Skeletal muscle satellite cell (primary cell): ENCODE results near the gene SLC4A5.
"Not testable (repeated sequence)": the region's sequence is repeated elsewhere in the genome, so short reads cannot be mapped to it uniquely, and the experiment has no call there.

Source experiments
- H3K27me3 ChIP-seq: 2 replicates; pipeline ENCODE4 v1.7.0; 2013; ENCODE audit warnings: low read length; ENCODE audit not compliant: control insufficient read depth, insufficient read depth
- H3K36me3 ChIP-seq: 2 replicates; pipeline ENCODE4 v1.7.0; 2013; ENCODE audit warnings: mild to moderate bottlenecking, control low read depth, low read length; ENCODE audit not compliant: insufficient read depth
- H3K4me1 ChIP-seq: 2 replicates; pipeline ENCODE4 v1.7.0; 2013; ENCODE audit warnings: low read length; ENCODE audit not compliant: control insufficient read depth, insufficient read depth
- H3K4me2 ChIP-seq: 2 replicates; pipeline ENCODE4 v1.7.0; 2013; ENCODE audit warnings: mild to moderate bottlenecking, low read length
- H3K4me3 ChIP-seq: 2 replicates; pipeline ENCODE4 v1.7.0; 2013; ENCODE audit warnings: low read length
- H3K9ac ChIP-seq: 2 replicates; pipeline ENCODE4 v1.7.0; 2013; ENCODE audit warnings: mild to moderate bottlenecking, low read depth, low read length, moderate library complexity
- H3K9me3 ChIP-seq: replicated peaks from 2 replicates; pipeline ENCODE4 v1.7.0; 2013; ENCODE audit warnings: mild to moderate bottlenecking, control low read depth, low read length

Gene SLC4A5

GRCh38 chr2:74191596-74192380 lies 151.4 kb downstream of the SLC4A5 start:
- H3K4me2 ChIP-seq, result no peak overlapping the region
- H3K27me3 ChIP-seq, result peaks cover 13% of the 10 kb centered on the region
- no peak overlapping the region for H3K4me3 ChIP-seq
- no peaks in the 10 kb centered on the region for H3K9me3 ChIP-seq
- no peaks in the 10 kb centered on the region for H3K36me3 ChIP-seq
- no peaks in the 10 kb centered on the region for H3K4me1 ChIP-seq
- H3K9ac ChIP-seq, result no peak overlapping the region

- Histone ChIP-seq H3K9me3 (no peaks in the 10 kb centered on the region), H3K4me1 (no peaks in the 10 kb centered on the region), H3K36me3 (no peaks in the 10 kb centered on the region), H3K9ac (no peak overlapping the region), H3K4me3 (no peak overlapping the region), H3K4me2 (no peak overlapping the region), H3K27me3 (peaks cover 17% of the 10 kb centered on the region)
Observed at GRCh38 chr2:74188696-74189095, 154.5 kb downstream of the SLC4A5 start.

GRCh38 chr2:74188018-74188601 lies 155.1 kb downstream of the SLC4A5 start:
- no peaks in the 10 kb centered on the region for H3K4me1 ChIP-seq
- no peak overlapping the region for H3K9ac ChIP-seq
- no peaks in the 10 kb centered on the region for H3K9me3 ChIP-seq
- H3K36me3 ChIP-seq, result no peaks in the 10 kb centered on the region
- no peak overlapping the region for H3K4me3 ChIP-seq
- peaks cover 17% of the 10 kb centered on the region for H3K27me3 ChIP-seq
- H3K4me2 ChIP-seq, result no peak overlapping the region

- not testable (repeated sequence) for H3K4me1 ChIP-seq, H3K4me3 ChIP-seq, H3K27me3 ChIP-seq, H3K9ac ChIP-seq, H3K9me3 ChIP-seq, H3K4me2 ChIP-seq, H3K36me3 ChIP-seq
Observed at GRCh38 chr2:74186706-74187105, 156.5 kb downstream of the SLC4A5 start.

DNA sequence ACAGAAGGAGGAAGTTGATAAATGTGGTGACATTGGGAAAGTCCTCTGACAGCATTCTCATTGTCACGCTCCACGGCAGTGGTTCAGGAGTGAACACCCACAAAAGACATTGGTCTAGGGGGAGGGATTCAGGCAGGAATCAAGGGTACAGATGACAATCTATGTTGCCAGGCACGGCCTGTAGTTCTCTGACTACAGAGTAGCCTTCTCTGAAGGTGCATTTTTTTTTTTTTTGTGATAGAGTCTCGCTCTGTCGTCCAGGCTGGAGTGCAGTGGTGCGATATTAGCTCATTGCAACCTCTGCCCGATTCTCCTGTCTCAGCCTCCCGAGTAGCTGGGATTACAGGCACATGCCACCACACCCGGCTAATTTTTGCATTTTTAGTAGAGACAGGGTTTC lies 157.2 kb downstream of the SLC4A5 start:
- H3K27me3 ChIP-seq, result peaks cover 7% of the 10 kb centered on the region

GRCh38 chr2:74183878-74184277 lies 159.3 kb downstream of the SLC4A5 start:
- no peak overlapping the region for H3K9ac ChIP-seq
- H3K4me2 ChIP-seq, result no peak overlapping the region
- no peaks in the 10 kb centered on the region for H3K9me3 ChIP-seq
- no peaks in the 10 kb centered on the region for H3K36me3 ChIP-seq
- H3K4me3 ChIP-seq, result no peak overlapping the region
- H3K4me1 ChIP-seq, result no peaks in the 10 kb centered on the region
- peaks cover 4% of the 10 kb centered on the region for H3K27me3 ChIP-seq

More for the DNA sequence above, 157.2 kb downstream of the SLC4A5 start:
- Histone ChIP-seq H3K36me3 (no peaks in the 10 kb centered on the region), H3K9ac (no peak overlapping the region), H3K4me2 (no peak overlapping the region), H3K4me3 (no peak overlapping the region), H3K9me3 (no peaks in the 10 kb centered on the region), H3K4me1 (no peaks in the 10 kb centered on the region)

DNA sequence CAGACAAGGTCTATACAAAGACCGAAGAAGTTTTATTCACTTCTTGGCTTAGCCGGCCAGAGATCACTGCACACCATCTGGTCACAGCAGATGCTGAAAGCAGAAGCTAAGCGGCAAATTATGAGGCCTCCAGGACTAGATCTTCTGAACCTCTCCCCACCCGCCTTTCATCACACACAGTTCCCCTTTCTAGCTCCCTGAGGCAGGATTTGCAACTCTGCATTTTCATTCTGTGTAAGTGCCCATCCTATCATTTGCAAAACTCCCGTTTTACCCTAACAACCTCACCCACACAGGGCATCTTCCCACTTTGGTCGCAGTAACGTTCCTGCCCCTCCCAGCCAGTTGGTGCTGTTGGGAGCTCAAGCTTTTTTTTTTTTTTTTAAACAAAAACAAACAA lies 161.5 kb downstream of the SLC4A5 start:
- no peaks in the 10 kb centered on the region for H3K36me3 ChIP-seq
- peaks cover 4% of the 10 kb centered on the region for H3K27me3 ChIP-seq
- H3K9ac ChIP-seq, result no peak overlapping the region
- no peak overlapping the region for H3K4me3 ChIP-seq
- H3K4me1 ChIP-seq, result peaks cover 6% of the 10 kb centered on the region
- no peaks in the 10 kb centered on the region for H3K9me3 ChIP-seq
- H3K4me2 ChIP-seq, result no peak overlapping the region

DNA sequence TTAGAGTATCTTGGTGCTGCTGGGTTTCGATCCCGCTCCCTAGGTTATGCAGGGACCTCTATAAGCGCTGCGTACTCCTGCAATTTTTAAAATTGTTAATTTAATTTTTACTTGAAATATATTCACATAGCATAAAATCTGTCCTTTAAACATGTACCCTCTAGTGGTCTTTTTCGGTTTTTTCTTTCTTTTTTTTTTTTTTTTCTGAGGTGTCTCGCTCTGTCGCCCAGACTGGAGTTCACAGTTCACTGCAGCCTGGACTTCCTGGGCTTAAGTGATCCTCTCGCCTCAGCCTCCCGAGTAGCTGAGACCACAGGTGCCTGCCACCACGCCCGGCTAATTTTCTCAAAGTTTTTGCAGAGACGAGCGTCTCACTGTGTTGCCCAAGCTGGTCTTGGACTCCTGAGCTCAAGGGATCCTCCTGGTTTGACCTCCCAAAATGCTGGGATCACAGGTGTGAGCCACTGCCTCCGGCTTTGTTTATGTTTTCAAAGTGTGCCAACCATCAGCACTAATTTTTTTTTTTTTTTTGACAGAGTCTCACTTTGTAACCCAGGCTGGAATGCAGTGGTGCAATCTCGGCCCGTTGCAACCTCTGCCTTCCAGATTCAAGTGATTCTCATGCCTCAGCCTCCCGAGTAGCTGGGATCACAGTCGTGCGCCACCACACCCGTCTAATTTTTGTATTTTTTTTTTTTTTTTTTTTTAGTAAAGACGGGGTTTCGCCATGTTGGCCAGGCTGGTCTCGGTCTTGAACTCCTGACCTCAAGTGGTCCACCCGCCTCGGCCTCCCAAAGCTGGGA lies 164.0 kb downstream of the SLC4A5 start:
- Histone ChIP-seq H3K4me3 (peak overlapping the region; percentile 83), H3K4me1 (peaks cover 8% of the 10 kb centered on the region), H3K9ac (peak overlapping the region; percentile 94), H3K27me3 (peaks cover 3% of the 10 kb centered on the region), H3K36me3 (no peaks in the 10 kb centered on the region), H3K4me2 (peak overlapping the region; percentile 84), H3K9me3 (no peaks in the 10 kb centered on the region)

- Histone ChIP-seq H3K4me3 (peak within 1 kb of the TSS; percentile 83), H3K9ac (peak within 1 kb of the TSS; percentile 94), H3K4me1 (peaks cover 8% of the 10 kb centered on the region), H3K9me3 (no peaks in the 10 kb centered on the region), H3K36me3 (no peaks in the 10 kb centered on the region), H3K4me2 (peak within 1 kb of the TSS; percentile 84), H3K27me3 (no peaks in the 10 kb centered on the region)
Observed at GRCh38 chr2:74178211-74179062, 164.8 kb downstream of the SLC4A5 start, which contains the start of gene MOB1A. TSS of gene MOB1A (minus strand) at chr2:74178879. CDS start at chr2:74178674, 205 bp downstream.

- H3K9ac ChIP-seq, result peak overlapping the region; percentile 94
- peak overlapping the region; percentile 83 for H3K4me3 ChIP-seq
- no peaks in the 10 kb centered on the region for H3K9me3 ChIP-seq
Observed at GRCh38 chr2:74177696-74178095, 165.5 kb downstream of the SLC4A5 start.

DNA sequence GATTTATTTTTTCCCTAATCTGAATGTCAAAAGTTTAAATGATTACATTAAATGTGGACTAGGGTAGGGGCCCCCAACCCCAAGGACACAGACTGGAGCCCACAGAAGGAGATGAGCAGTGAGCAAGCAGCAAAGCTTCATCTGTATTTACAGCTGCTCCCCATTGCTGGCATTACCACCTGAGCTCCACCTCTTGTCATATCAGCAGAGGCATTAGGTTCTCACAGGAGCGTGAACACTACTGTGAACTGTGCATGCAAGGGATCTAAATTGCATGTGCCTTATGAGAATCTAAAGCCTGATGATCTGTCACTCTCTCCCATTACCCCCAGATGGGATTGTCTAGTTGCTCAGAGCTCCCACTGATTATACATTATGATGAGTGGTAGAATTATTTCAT lies 168.3 kb downstream of the SLC4A5 start:
- peaks cover 15% of the 10 kb centered on the region for H3K36me3 ChIP-seq
- H3K27me3 ChIP-seq, result no peaks in the 10 kb centered on the region
- H3K9ac ChIP-seq, result no peak overlapping the region
- H3K9me3 ChIP-seq, result no peaks in the 10 kb centered on the region
- peak overlapping the region; percentile 9 for H3K4me2 ChIP-seq
- H3K4me3 ChIP-seq, result no peak overlapping the region
- H3K4me1 ChIP-seq, result peaks cover 8% of the 10 kb centered on the region

More at GRCh38 chr2:74177696-74178095, 165.5 kb downstream of the SLC4A5 start:
- Histone ChIP-seq H3K4me2 (peak overlapping the region; percentile 84), H3K36me3 (no peaks in the 10 kb centered on the region), H3K4me1 (peaks cover 8% of the 10 kb centered on the region), H3K27me3 (no peaks in the 10 kb centered on the region)
